Measurements from ENCODE around the gene MED8. TPM values are rescaled to one million over a fixed set of nuclear protein-coding genes. Genes with fewer than 3 reads are reported as not detected.

MED8 gene
- total RNA-seq, 1 donor from 2014 or later: 19.5 TPM

GRCh38 chr1:43421976-43422750 lies 32.6 kb upstream of the MED8 start:
- Mint-ChIP-seq H3K27ac (ENCODE audit: unreplicated experiment) (no peak overlapping the region), H3K4me3 (ENCODE audit: unreplicated experiment) (peak overlapping the region; percentile 37), H3K9me3 (ENCODE audit: unreplicated experiment) (no peaks in the 10 kb centered on the region), H3K27me3 (ENCODE audit: unreplicated experiment) (peaks cover 7% of the 10 kb centered on the region), H3K4me1 (ENCODE audit: unreplicated experiment) (peaks cover 7% of the 10 kb centered on the region), H3K36me3 (ENCODE audit: low read depth, unreplicated experiment) (peaks cover 36% of the 10 kb centered on the region)
- no peak for DNase-seq (ENCODE audit: low spot score)
- TF ChIP-seq CTCF (IDR thresholded peaks at IDR 0.05; ENCODE audit: unreplicated experiment): no peak

- Mint-ChIP-seq H3K4me1 (ENCODE audit: unreplicated experiment) (peaks cover 7% of the 10 kb centered on the region), H3K9me3 (ENCODE audit: unreplicated experiment) (no peaks in the 10 kb centered on the region), H3K36me3 (ENCODE audit: low read depth, unreplicated experiment) (peaks cover 29% of the 10 kb centered on the region), H3K27me3 (ENCODE audit: unreplicated experiment) (peaks cover 3% of the 10 kb centered on the region), H3K27ac (ENCODE audit: unreplicated experiment) (no peak overlapping the region), H3K4me3 (ENCODE audit: unreplicated experiment) (no peak overlapping the region)
- no peak for DNase-seq (ENCODE audit: low spot score)
- TF ChIP-seq CTCF (IDR thresholded peaks at IDR 0.05; ENCODE audit: unreplicated experiment): no peak
Measured at GRCh38 chr1:43421396-43421795, 31.8 kb upstream of the MED8 start.

GRCh38 chr1:43420874-43421273 lies 31.3 kb upstream of the MED8 start:
- no peak overlapping the region for H3K27ac Mint-ChIP-seq (ENCODE audit: unreplicated experiment)
- peaks cover 7% of the 10 kb centered on the region for H3K4me1 Mint-ChIP-seq (ENCODE audit: unreplicated experiment)
- peaks cover 3% of the 10 kb centered on the region for H3K27me3 Mint-ChIP-seq (ENCODE audit: unreplicated experiment)
- no peak for TF ChIP-seq CTCF (IDR thresholded peaks at IDR 0.05; ENCODE audit: unreplicated experiment)
- no peak for DNase-seq (ENCODE audit: low spot score)
- peaks cover 29% of the 10 kb centered on the region for H3K36me3 Mint-ChIP-seq (ENCODE audit: low read depth, unreplicated experiment)
- no peaks in the 10 kb centered on the region for H3K9me3 Mint-ChIP-seq (ENCODE audit: unreplicated experiment)
- peak overlapping the region; percentile 48 for H3K4me3 Mint-ChIP-seq (ENCODE audit: unreplicated experiment)

- Mint-ChIP-seq H3K27ac (ENCODE audit: unreplicated experiment) (peak overlapping the region; percentile 10), H3K4me1 (ENCODE audit: unreplicated experiment) (peaks cover 10% of the 10 kb centered on the region), H3K4me3 (ENCODE audit: unreplicated experiment) (no peak overlapping the region), H3K9me3 (ENCODE audit: unreplicated experiment) (no peaks in the 10 kb centered on the region), H3K27me3 (ENCODE audit: unreplicated experiment) (peaks cover 5% of the 10 kb centered on the region), H3K36me3 (ENCODE audit: low read depth, unreplicated experiment) (peaks cover 31% of the 10 kb centered on the region)
- DNase-seq (ENCODE audit: low spot score): no peak
- no peak for TF ChIP-seq CTCF (IDR thresholded peaks at IDR 0.05; ENCODE audit: unreplicated experiment)
Measured at GRCh38 chr1:43419627-43420425, 30.2 kb upstream of the MED8 start.

GRCh38 chr1:43418858-43419257 lies 29.3 kb upstream of the MED8 start:
- H3K27ac Mint-ChIP-seq (ENCODE audit: unreplicated experiment): no peak overlapping the region
- H3K27me3 Mint-ChIP-seq (ENCODE audit: unreplicated experiment): peaks cover 6% of the 10 kb centered on the region
- peaks cover 12% of the 10 kb centered on the region for H3K4me1 Mint-ChIP-seq (ENCODE audit: unreplicated experiment)
- TF ChIP-seq CTCF (IDR thresholded peaks at IDR 0.05; ENCODE audit: unreplicated experiment): no peak
- H3K9me3 Mint-ChIP-seq (ENCODE audit: unreplicated experiment): no peaks in the 10 kb centered on the region
- DNase-seq (ENCODE audit: low spot score): no peak
- H3K36me3 Mint-ChIP-seq (ENCODE audit: low read depth, unreplicated experiment): peaks cover 34% of the 10 kb centered on the region
- no peak overlapping the region for H3K4me3 Mint-ChIP-seq (ENCODE audit: unreplicated experiment)

Data from endothelial cell (in vitro differentiated cells).